Kidney (tissue), 14 donors: Measurements from ENCODE around the gene SLC5A3. TPM values are rescaled to one million over a fixed set of nuclear protein-coding genes. Genes with fewer than 3 reads are reported as not detected.

Source experiments
- DNase-seq, 5 donors: peaks; one replicate each; pipeline ENCODE4 v3.0.0-alpha.2; 2013 to 2020
- FAIRE-seq: peaks from 2 replicates; lab custom pipeline; 2012; peaks lifted over from hg19 to GRCh38; lab: Jason Lieb, UNC
- H3K27ac ChIP-seq, 2 donors: one replicate each; pipeline ENCODE4 v1.7.0; 2013; ENCODE audit warnings: low read depth in 2 of 2, low read length in 2 of 2, inconsistent platforms in 1 of 2
- H3K27me3 ChIP-seq: one replicate; pipeline ENCODE4 v1.7.1; 2013; ENCODE audit warnings: low read length, inconsistent platforms; ENCODE audit not compliant: control insufficient read depth, insufficient read depth
- H3K36me3 ChIP-seq, 3 donors: one replicate each; pipeline versions ENCODE4 v1.7.0 to v1.7.1; 2013; ENCODE audit warnings: low read length in 3 of 3, control low read depth in 1 of 3, inconsistent platforms in 1 of 3; ENCODE audit not compliant: insufficient read depth in 3 of 3, control insufficient read depth in 2 of 3
- H3K4me1 ChIP-seq, 3 donors: one replicate each; pipeline versions ENCODE4 v1.7.0 to v1.7.1; 2013; ENCODE audit warnings: low read length in 3 of 3, inconsistent platforms in 1 of 3, low read depth in 1 of 3; ENCODE audit not compliant: control insufficient read depth in 2 of 3, insufficient read depth in 2 of 3
- H3K4me3 ChIP-seq, 3 donors: one replicate each; pipeline versions ENCODE4 v1.7.0 to v1.8.1; 2013; ENCODE audit warnings: low read length in 3 of 3, control low read depth in 1 of 3, inconsistent platforms in 1 of 3
- H3K9ac ChIP-seq, 3 donors: one replicate each; pipeline versions ENCODE4 v1.7.0 to v1.7.1; 2013; ENCODE audit warnings: low read length in 3 of 3, control low read depth in 1 of 3, inconsistent platforms in 1 of 3
- H3K9me3 ChIP-seq, 3 donors: one replicate each; pipeline versions ENCODE4 v1.7.0 to v1.7.1; 2013; ENCODE audit warnings: low read length in 3 of 3, control low read depth in 1 of 3, inconsistent platforms in 1 of 3; ENCODE audit not compliant: control insufficient read depth in 2 of 3, insufficient read depth in 1 of 3
- CTCF ChIP-seq: IDR thresholded peaks from 3 replicates; pipeline ENCODE4 v1.5.1; 2012; ENCODE audit warnings: mild to moderate bottlenecking, moderate library complexity, borderline replicate concordance; ENCODE audit not compliant: insufficient read depth; ENCODE audit errors: extremely low read depth
- intact Hi-C: fragments of 100-400 bp; cut with DNase I; formaldehyde crosslinking; loops from one replicate; pipeline ENCODE4 v1.11.1; 2022
- polyA plus RNA-seq: library from polyadenylated mRNA; stranded (reverse); fragments of 350-450 nt; fragmentation: Illumina TruSeq; extraction: RNeasy Lipid Tissue Mini Kit (QIAGEN cat#74804); gene quantifications from one replicate; pipeline ENCODE4 v1.2.3, GENCODE V29; 2014; ENCODE audit warnings: low read depth, low replicate concordance; ENCODE audit not compliant: insufficient read depth
- total RNA-seq: library from RNA; stranded (reverse); fragmentation: NEBNext Ultra II Directional; extraction: Animal tissue kit (Norgen Biotek cat#: 25700); gene quantifications from one replicate; pipeline ENCODE4 v1.2.1, GENCODE V29; 2021
- donor health status: control.
- donor health status: control.
- donor health status: control.
- donor health status: control.
- donor health status: control.
- donor health status: DM: yes; HTN: yes; CAD: no.
- donor health status: Normal renal cell carcinoma (clear cell type).

Gene SLC5A3
- total and polyA plus RNA-seq, 2 donors from 2014 or later = 12.4 to 26.0 TPM

- no peak overlapping the region for H3K9ac ChIP-seq
- no peaks in the 10 kb centered on the region for H3K9me3 ChIP-seq
- H3K4me3 ChIP-seq = no peak overlapping the region
- FAIRE-seq = no peak
- TF ChIP-seq CTCF = no peak
- H3K27ac ChIP-seq = no peak overlapping the region
- DNase-seq = no peak
- H3K4me1 ChIP-seq = peaks cover 0 to 5% (median 0%) of the 10 kb centered on the region in 3 donors
- intact Hi-C loops = no loop called here
- H3K27me3 ChIP-seq = no peaks in the 10 kb centered on the region
- no peaks in the 10 kb centered on the region for H3K36me3 ChIP-seq
Observed at GRCh38 chr21:34109075-34109474, 35.7 kb downstream of the SLC5A3 start.

GRCh38 chr21:34110594-34111202 lies 37.3 kb downstream of the SLC5A3 start:
- Histone ChIP-seq H3K27me3 (no peaks in the 10 kb centered on the region), H3K9me3 (no peaks in the 10 kb centered on the region), H3K27ac (no peak overlapping the region), H3K4me3 (no peak overlapping the region), H3K36me3 (no peaks in the 10 kb centered on the region), H3K9ac (no peak overlapping the region), H3K4me1 (peaks cover 0 to 5% (median 0%) of the 10 kb centered on the region in 3 donors)
- DNase-seq (no peak), FAIRE-seq (no peak)
- no peak for TF ChIP-seq CTCF
- intact Hi-C loops = no loop called here

GRCh38 chr21:34112316-34113033 lies 39.1 kb downstream of the SLC5A3 start:
- Histone ChIP-seq H3K4me1 (peaks cover 0 to 5% (median 0%) of the 10 kb centered on the region in 3 donors), H3K36me3 (no peaks in the 10 kb centered on the region), H3K9me3 (no peaks in the 10 kb centered on the region), H3K27ac (no peak overlapping the region), H3K9ac (no peak overlapping the region), H3K27me3 (no peaks in the 10 kb centered on the region), H3K4me3 (no peak overlapping the region)
- FAIRE-seq (no peak), DNase-seq (no peak)
- intact Hi-C loops = no loop called here
- TF ChIP-seq CTCF = no peak
